ENCODE data around the gene LIMK1. TPM values are rescaled to one million over a fixed set of nuclear protein-coding genes. Genes with fewer than 3 reads are reported as not detected.
"Not testable (repeated sequence)": the region's sequence is repeated elsewhere in the genome, so short reads cannot be mapped to it uniquely, and the experiment has no call there.

Gene LIMK1
- polyA plus RNA-seq, 2 donors, result 5.9 to 7.7 TPM

GRCh38 chr7:74106846-74107245 lies 23.2 kb downstream of the LIMK1 start:
- Histone ChIP-seq H3K27ac (ENCODE audit: low read depth in 2 of 2, low read length in 1 of 2) (no peak overlapping the region), H3K4me3 (ENCODE audit: low read depth in 1 of 2, low read length in 2 of 2) (no peak overlapping the region), H3K9me3 (ENCODE audit: control insufficient read depth in 2 of 2, insufficient read depth in 1 of 2, low read depth in 1 of 2, low read length in 1 of 2) (no peaks in the 10 kb centered on the region), H3K36me3 (ENCODE audit: control insufficient read depth in 2 of 2, insufficient read depth in 2 of 2, low read length in 1 of 2) (peaks cover 12 to 30% of the 10 kb centered on the region in 2 donors), H3K27me3 (ENCODE audit: control insufficient read depth in 1 of 2, insufficient read depth in 2 of 2, low read length in 2 of 2) (no peaks in the 10 kb centered on the region), H3K4me1 (ENCODE audit: control insufficient read depth in 2 of 2, insufficient read depth in 2 of 2, low read length in 1 of 2) (peaks cover 0 to 4% of the 10 kb centered on the region in 2 donors)
- 95 to 97% methylated on average over 18 of the region's 18 CpGs for WGBS, 2 donors

GRCh38 chr7:74115326-74115725 lies 31.7 kb downstream of the LIMK1 start:
- no peaks in the 10 kb centered on the region for H3K9me3 ChIP-seq (ENCODE audit: control insufficient read depth in 2 of 2, insufficient read depth in 1 of 2, low read depth in 1 of 2, low read length in 1 of 2)
- no peaks in the 10 kb centered on the region for H3K4me1 ChIP-seq (ENCODE audit: control insufficient read depth in 2 of 2, insufficient read depth in 2 of 2, low read length in 1 of 2)
- H3K36me3 ChIP-seq (ENCODE audit: control insufficient read depth in 2 of 2, insufficient read depth in 2 of 2, low read length in 1 of 2), result peaks cover 8 to 12% of the 10 kb centered on the region in 2 donors
- no peaks in the 10 kb centered on the region for H3K27me3 ChIP-seq (ENCODE audit: control insufficient read depth in 1 of 2, insufficient read depth in 2 of 2, low read length in 2 of 2)
- H3K4me3 ChIP-seq (ENCODE audit: low read depth in 1 of 2, low read length in 2 of 2), result no peak overlapping the region
- WGBS, 2 donors, result 74 to 80% methylated on average over 17 of the region's 17 CpGs
- H3K27ac ChIP-seq (ENCODE audit: low read depth in 2 of 2, low read length in 1 of 2), result no peak overlapping the region

- Histone ChIP-seq H3K36me3 (ENCODE audit: control insufficient read depth in 2 of 2, insufficient read depth in 2 of 2, low read length in 1 of 2) (peaks cover 9 to 18% of the 10 kb centered on the region in 2 donors), H3K4me3 (ENCODE audit: low read depth in 1 of 2, low read length in 2 of 2) (no peak overlapping the region), H3K27me3 (ENCODE audit: control insufficient read depth in 1 of 2, insufficient read depth in 2 of 2, low read length in 2 of 2) (no peaks in the 10 kb centered on the region), H3K9me3 (ENCODE audit: control insufficient read depth in 2 of 2, insufficient read depth in 1 of 2, low read depth in 1 of 2, low read length in 1 of 2) (no peaks in the 10 kb centered on the region), H3K4me1 (ENCODE audit: control insufficient read depth in 2 of 2, insufficient read depth in 2 of 2, low read length in 1 of 2) (no peaks in the 10 kb centered on the region), H3K27ac (ENCODE audit: low read depth in 2 of 2, low read length in 1 of 2) (no peak overlapping the region)
- WGBS, 2 donors, result 82 to 86% methylated on average over 13 of the region's 13 CpGs
These were observed 32.8 kb downstream of the LIMK1 start for GRCh38 chr7:74116356-74116755.

GRCh38 chr7:74119831-74120230 lies 36.2 kb downstream of the LIMK1 start:
- Histone ChIP-seq H3K36me3 (ENCODE audit: control insufficient read depth in 2 of 2, insufficient read depth in 2 of 2, low read length in 1 of 2) (peaks cover 6 to 14% of the 10 kb centered on the region in 2 donors), H3K27me3 (ENCODE audit: control insufficient read depth in 1 of 2, insufficient read depth in 2 of 2, low read length in 2 of 2) (no peaks in the 10 kb centered on the region), H3K4me3 (ENCODE audit: low read depth in 1 of 2, low read length in 2 of 2) (no peak overlapping the region), H3K27ac (ENCODE audit: low read depth in 2 of 2, low read length in 1 of 2) (no peak overlapping the region), H3K9me3 (ENCODE audit: control insufficient read depth in 2 of 2, insufficient read depth in 1 of 2, low read depth in 1 of 2, low read length in 1 of 2) (no peaks in the 10 kb centered on the region), H3K4me1 (ENCODE audit: control insufficient read depth in 2 of 2, insufficient read depth in 2 of 2, low read length in 1 of 2) (no peaks in the 10 kb centered on the region)
- 98% methylated on average over 4 of the region's 4 CpGs for WGBS, 2 donors

- peaks cover 6 to 14% of the 10 kb centered on the region in 2 donors for H3K36me3 ChIP-seq (ENCODE audit: control insufficient read depth in 2 of 2, insufficient read depth in 2 of 2, low read length in 1 of 2)
- no peaks in the 10 kb centered on the region for H3K27me3 ChIP-seq (ENCODE audit: control insufficient read depth in 1 of 2, insufficient read depth in 2 of 2, low read length in 2 of 2)
- 78 to 88% methylated on average over 25 to 26 of the region's 26 CpGs for WGBS, 2 donors
These were observed 38.0 kb downstream of the LIMK1 start for GRCh38 chr7:74121401-74122249.

GRCh38 chr7:74123892-74124291 lies 40.3 kb downstream of the LIMK1 start:
- not testable (repeated sequence) for H3K27me3 ChIP-seq (ENCODE audit: control insufficient read depth in 1 of 2, insufficient read depth in 2 of 2, low read length in 2 of 2); H3K27ac ChIP-seq (ENCODE audit: low read depth in 2 of 2, low read length in 1 of 2); H3K4me3 ChIP-seq (ENCODE audit: low read depth in 1 of 2, low read length in 2 of 2); H3K4me1 ChIP-seq (ENCODE audit: control insufficient read depth in 2 of 2, insufficient read depth in 2 of 2, low read length in 1 of 2); H3K9me3 ChIP-seq (ENCODE audit: control insufficient read depth in 2 of 2, insufficient read depth in 1 of 2, low read depth in 1 of 2, low read length in 1 of 2)
- WGBS, 2 donors, result 88 to 94% methylated on average over 7 of the region's 7 CpGs
- peaks cover 6 to 14% of the 10 kb centered on the region in 2 donors for H3K36me3 ChIP-seq (ENCODE audit: control insufficient read depth in 2 of 2, insufficient read depth in 2 of 2, low read length in 1 of 2)

More at GRCh38 chr7:74121401-74122249, 38.0 kb downstream of the LIMK1 start:
- Histone ChIP-seq H3K9me3 (ENCODE audit: control insufficient read depth in 2 of 2, insufficient read depth in 1 of 2, low read depth in 1 of 2, low read length in 1 of 2) (no peaks in the 10 kb centered on the region), H3K4me3 (ENCODE audit: low read depth in 1 of 2, low read length in 2 of 2) (no peak overlapping the region), H3K4me1 (ENCODE audit: control insufficient read depth in 2 of 2, insufficient read depth in 2 of 2, low read length in 1 of 2) (no peaks in the 10 kb centered on the region), H3K27ac (ENCODE audit: low read depth in 2 of 2, low read length in 1 of 2) (no peak overlapping the region)

GRCh38 chr7:74126220-74126880 lies 42.7 kb downstream of the LIMK1 start:
- Histone ChIP-seq H3K4me3 (ENCODE audit: low read depth in 1 of 2, low read length in 2 of 2) (no peak overlapping the region), H3K9me3 (ENCODE audit: control insufficient read depth in 2 of 2, insufficient read depth in 1 of 2, low read depth in 1 of 2, low read length in 1 of 2) (no peaks in the 10 kb centered on the region), H3K36me3 (ENCODE audit: control insufficient read depth in 2 of 2, insufficient read depth in 2 of 2, low read length in 1 of 2) (peaks cover 0 to 7% of the 10 kb centered on the region in 2 donors), H3K4me1 (ENCODE audit: control insufficient read depth in 2 of 2, insufficient read depth in 2 of 2, low read length in 1 of 2) (no peaks in the 10 kb centered on the region), H3K27me3 (ENCODE audit: control insufficient read depth in 1 of 2, insufficient read depth in 2 of 2, low read length in 2 of 2) (no peaks in the 10 kb centered on the region), H3K27ac (ENCODE audit: low read depth in 2 of 2, low read length in 1 of 2) (no peak overlapping the region)
- WGBS, 2 donors, result 77 to 82% methylated on average over 12 of the region's 12 CpGs

GRCh38 chr7:74129887-74130286 lies 46.3 kb downstream of the LIMK1 start:
- Histone ChIP-seq H3K4me1 (ENCODE audit: control insufficient read depth in 2 of 2, insufficient read depth in 2 of 2, low read length in 1 of 2) (no peaks in the 10 kb centered on the region), H3K27ac (ENCODE audit: low read depth in 2 of 2, low read length in 1 of 2) (no peak overlapping the region), H3K27me3 (ENCODE audit: control insufficient read depth in 1 of 2, insufficient read depth in 2 of 2, low read length in 2 of 2) (no peaks in the 10 kb centered on the region), H3K36me3 (ENCODE audit: control insufficient read depth in 2 of 2, insufficient read depth in 2 of 2, low read length in 1 of 2) (no peaks in the 10 kb centered on the region), H3K9me3 (ENCODE audit: control insufficient read depth in 2 of 2, insufficient read depth in 1 of 2, low read depth in 1 of 2, low read length in 1 of 2) (no peaks in the 10 kb centered on the region), H3K4me3 (ENCODE audit: low read depth in 1 of 2, low read length in 2 of 2) (no peak overlapping the region)
- WGBS, 2 donors, result 45 to 48% methylated on average over 2 of the region's 2 CpGs

- H3K36me3 ChIP-seq (ENCODE audit: control insufficient read depth in 2 of 2, insufficient read depth in 2 of 2, low read length in 1 of 2), result no peaks in the 10 kb centered on the region
- 56% methylated on average over 4 of the region's 4 CpGs for WGBS, 2 donors
These were observed 46.9 kb downstream of the LIMK1 start for GRCh38 chr7:74130518-74130917.

More at GRCh38 chr7:74130518-74130917, 46.9 kb downstream of the LIMK1 start:
- Histone ChIP-seq H3K4me3 (ENCODE audit: low read depth in 1 of 2, low read length in 2 of 2) (no peak overlapping the region), H3K27me3 (ENCODE audit: control insufficient read depth in 1 of 2, insufficient read depth in 2 of 2, low read length in 2 of 2) (no peaks in the 10 kb centered on the region), H3K4me1 (ENCODE audit: control insufficient read depth in 2 of 2, insufficient read depth in 2 of 2, low read length in 1 of 2) (no peaks in the 10 kb centered on the region), H3K27ac (ENCODE audit: low read depth in 2 of 2, low read length in 1 of 2) (no peak overlapping the region), H3K9me3 (ENCODE audit: control insufficient read depth in 2 of 2, insufficient read depth in 1 of 2, low read depth in 1 of 2, low read length in 1 of 2) (no peaks in the 10 kb centered on the region)

All from esophagus (tissue), 2 donors.